A549 (cell line): ENCODE measurements around the gene PLEKHH1.

Experiments used
- BHLHE40 ChIP-seq: IDR thresholded peaks from 2 replicates; pipeline ENCODE4 v1.6.1; 2012; ENCODE audit warnings: low read depth, low read length, inconsistent platforms
- CBX8 ChIP-seq: fragments of 200-600 bp; sonication (generic); IDR thresholded peaks from 2 replicates; pipeline ENCODE4 v1.6.1; 2016
- CHD4 ChIP-seq: fragments of 200-600 bp; sonication (generic); IDR thresholded peaks from 2 replicates; pipeline ENCODE4 v1.6.1; 2016; ENCODE audit warnings: antibody characterized with exemption, mild to moderate bottlenecking, borderline replicate concordance
- CTCF ChIP-seq: fragments of >200 bp; sonication (Bioruptor Twin); formaldehyde crosslinking; IDR thresholded peaks from 3 replicates; pipeline ENCODE4 v1.5.1; 2016
- EP300 ChIP-seq, 2 experiments: fragments of >200 bp; sonication (Bioruptor Twin); formaldehyde crosslinking; IDR thresholded peaks; 2 replicates in 1 of 2; 3 replicates in 1 of 2; pipeline ENCODE4 v1.6.1; 2016 to 2017
- PHF8 ChIP-seq: fragments of 200-600 bp; sonication (generic); IDR thresholded peaks from 2 replicates; pipeline ENCODE4 v1.6.1; 2016; ENCODE audit warnings: low read depth, mild to moderate bottlenecking, antibody characterized with exemption, moderate library complexity, borderline replicate concordance
- POLR2A ChIP-seq: IDR thresholded peaks from 2 replicates; pipeline ENCODE4 v1.6.1; 2012; ENCODE audit warnings: mild to moderate bottlenecking, low read length
- RAD21 ChIP-seq, 2 experiments: fragments of >200 bp in 1 of 2; sonication (Bioruptor Twin) in 1 of 2; formaldehyde crosslinking in 1 of 2; IDR thresholded peaks in 1 of 2; conservative IDR thresholded peaks in 1 of 2; 2 replicates in 1 of 2; 3 replicates in 1 of 2; pipeline ENCODE4 v1.6.1; 2012 to 2018; ENCODE audit warnings: inconsistent platforms in 1 of 2
- REST ChIP-seq: fragments of 200-600 bp; sonication (generic); IDR thresholded peaks from 2 replicates; pipeline ENCODE4 v1.6.1; 2016; ENCODE audit warnings: antibody characterized with exemption, mild to moderate bottlenecking, moderate library complexity
- SMC3 ChIP-seq: fragments of >200 bp; sonication (Bioruptor Twin); formaldehyde crosslinking; IDR thresholded peaks from 3 replicates; pipeline ENCODE4 v1.6.1; 2018; ENCODE audit warnings: inconsistent platforms
- ZFP36 ChIP-seq: fragments of 450-650 bp; IDR thresholded peaks from 2 replicates; pipeline ENCODE4 v1.6.1; 2014; ENCODE audit warnings: borderline replicate concordance; ENCODE audit not compliant: partially characterized antibody
- TF ChIP-seq, protein P1 (sequence below): fragments of 150-350 bp; IDR thresholded peaks from 2 replicates; pipeline ENCODE4 v1.6.1; 2014; ENCODE audit warnings: low read depth, mild to moderate bottlenecking, low read length

- TF ChIP-seq POLR2A (no peak), PHF8 (no peak), CTCF (no peak), RAD21 (conservative IDR thresholded peaks at IDR 0.05 in 1 of 2, IDR thresholded peaks at IDR 0.05 in 1 of 2) (no peak), REST (no peak), CBX8 (no peak), BHLHE40 (no peak), ZFP36 (no peak), CHD4 (no peak), EP300 (IDR thresholded peaks at IDR 0.05) (no peak), SMC3 (no peak)
- TF ChIP-seq, protein P1, sequence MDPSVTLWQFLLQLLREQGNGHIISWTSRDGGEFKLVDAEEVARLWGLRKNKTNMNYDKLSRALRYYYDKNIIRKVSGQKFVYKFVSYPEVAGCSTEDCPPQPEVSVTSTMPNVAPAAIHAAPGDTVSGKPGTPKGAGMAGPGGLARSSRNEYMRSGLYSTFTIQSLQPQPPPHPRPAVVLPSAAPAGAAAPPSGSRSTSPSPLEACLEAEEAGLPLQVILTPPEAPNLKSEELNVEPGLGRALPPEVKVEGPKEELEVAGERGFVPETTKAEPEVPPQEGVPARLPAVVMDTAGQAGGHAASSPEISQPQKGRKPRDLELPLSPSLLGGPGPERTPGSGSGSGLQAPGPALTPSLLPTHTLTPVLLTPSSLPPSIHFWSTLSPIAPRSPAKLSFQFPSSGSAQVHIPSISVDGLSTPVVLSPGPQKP, result no peak
These were observed 20.5 kb downstream of the PLEKHH1 start for GRCh38 chr14:67553547-67553946.
